HFFc6 (cell line): ENCODE measurements around the gene FGF7. TPM values are rescaled to one million over a fixed set of nuclear protein-coding genes. Genes with fewer than 3 reads are reported as not detected.

ENCODE experiments used
- DNase-seq: peaks from one replicate; pipeline ENCODE4 v3.0.0-alpha.2; 2018
- H3K27ac Mint-ChIP-seq: 2 replicates; pipeline ENCODE4 v1.8.0; 2020; ENCODE audit warnings: mild to moderate bottlenecking, mixed read lengths
- H3K27me3 Mint-ChIP-seq: 2 replicates; pipeline ENCODE4 v1.8.0; 2021; ENCODE audit warnings: mild to moderate bottlenecking, moderate library complexity, mixed read lengths; ENCODE audit not compliant: insufficient read depth
- H3K36me3 Mint-ChIP-seq: 2 replicates; pipeline ENCODE4 v1.8.0; 2021; ENCODE audit warnings: low read depth, mixed read lengths
- H3K4me1 Mint-ChIP-seq: 2 replicates; pipeline ENCODE4 v1.8.0; 2020; ENCODE audit warnings: low read depth, mixed read lengths
- H3K4me3 Mint-ChIP-seq: 2 replicates; pipeline ENCODE4 v1.8.0; 2020; ENCODE audit warnings: mild to moderate bottlenecking, moderate library complexity, mixed read lengths
- H3K9me3 Mint-ChIP-seq: 2 replicates; pipeline ENCODE4 v1.8.0; 2020; ENCODE audit warnings: mild to moderate bottlenecking, mixed read lengths
- total RNA-seq, 6 experiments: library from RNA; stranded (reverse); fragmentation: NEBNext Ultra II Directional; extraction: Animal tissue kit (Norgen Biotek cat#: 25700); gene quantifications; 2 replicates in 1 of 6; 3 replicates in 5 of 6; pipeline ENCODE4 v1.2.3, GENCODE V29; 2021
- TF ChIP-seq, protein P1 (sequence below): fragments of 200-600 bp; sonication (generic); IDR thresholded peaks from 2 replicates; pipeline ENCODE4 v1.5.0; 2021; ENCODE audit warnings: antibody characterized with exemption, mild to moderate bottlenecking

Gene FGF7
- total RNA-seq, 6 experiments from 2014 or later, result 12.1 to 59.8 (median 52.2) TPM

DNA sequence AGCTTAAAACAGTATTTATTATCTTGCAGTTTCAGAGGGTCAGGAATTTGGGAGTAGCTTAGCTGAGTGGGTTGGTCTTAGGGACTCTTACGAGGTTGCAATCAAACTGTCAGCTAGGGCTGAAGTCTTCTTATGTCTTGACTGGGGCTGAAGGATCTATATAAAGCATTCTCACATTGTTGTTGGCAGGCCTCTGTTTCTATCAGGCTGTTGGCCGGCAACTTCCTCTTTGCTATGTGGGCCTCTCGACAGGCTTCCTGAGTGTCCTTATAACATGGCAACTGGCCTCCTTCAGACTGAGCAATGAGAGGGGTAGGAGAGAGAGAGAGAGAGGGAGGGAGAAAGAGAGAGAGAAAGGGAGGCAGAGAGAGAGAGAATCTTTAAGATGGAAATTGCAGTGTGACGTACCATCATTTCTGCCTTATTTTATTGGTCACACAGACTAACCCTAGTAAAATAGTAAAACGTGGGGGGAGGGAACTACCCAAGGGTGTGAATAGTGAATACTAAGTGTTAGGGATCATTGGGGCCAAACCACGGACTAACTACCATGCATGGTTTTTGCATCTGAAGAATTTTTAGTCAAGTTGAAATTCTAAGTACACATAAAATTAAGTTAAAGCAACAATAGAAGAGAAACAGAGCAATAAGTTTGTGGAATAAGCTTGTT, 16.1 kb downstream of the FGF7 start:
- Mint-ChIP-seq H3K27ac (peak overlapping the region; percentile 43), H3K4me3 (peak overlapping the region; percentile 17; the same call in 1 of the 2 replicates), H3K4me1 (peaks cover 78% of the 10 kb centered on the region), H3K36me3 (peaks cover 15% of the 10 kb centered on the region; the same call in 1 of the 2 replicates), H3K9me3 (no peaks in the 10 kb centered on the region), H3K27me3 (no peaks in the 10 kb centered on the region)
- TF ChIP-seq, protein P1, sequence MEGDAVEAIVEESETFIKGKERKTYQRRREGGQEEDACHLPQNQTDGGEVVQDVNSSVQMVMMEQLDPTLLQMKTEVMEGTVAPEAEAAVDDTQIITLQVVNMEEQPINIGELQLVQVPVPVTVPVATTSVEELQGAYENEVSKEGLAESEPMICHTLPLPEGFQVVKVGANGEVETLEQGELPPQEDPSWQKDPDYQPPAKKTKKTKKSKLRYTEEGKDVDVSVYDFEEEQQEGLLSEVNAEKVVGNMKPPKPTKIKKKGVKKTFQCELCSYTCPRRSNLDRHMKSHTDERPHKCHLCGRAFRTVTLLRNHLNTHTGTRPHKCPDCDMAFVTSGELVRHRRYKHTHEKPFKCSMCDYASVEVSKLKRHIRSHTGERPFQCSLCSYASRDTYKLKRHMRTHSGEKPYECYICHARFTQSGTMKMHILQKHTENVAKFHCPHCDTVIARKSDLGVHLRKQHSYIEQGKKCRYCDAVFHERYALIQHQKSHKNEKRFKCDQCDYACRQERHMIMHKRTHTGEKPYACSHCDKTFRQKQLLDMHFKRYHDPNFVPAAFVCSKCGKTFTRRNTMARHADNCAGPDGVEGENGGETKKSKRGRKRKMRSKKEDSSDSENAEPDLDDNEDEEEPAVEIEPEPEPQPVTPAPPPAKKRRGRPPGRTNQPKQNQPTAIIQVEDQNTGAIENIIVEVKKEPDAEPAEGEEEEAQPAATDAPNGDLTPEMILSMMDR, result no peak
- no peak for DNase-seq

DNA sequence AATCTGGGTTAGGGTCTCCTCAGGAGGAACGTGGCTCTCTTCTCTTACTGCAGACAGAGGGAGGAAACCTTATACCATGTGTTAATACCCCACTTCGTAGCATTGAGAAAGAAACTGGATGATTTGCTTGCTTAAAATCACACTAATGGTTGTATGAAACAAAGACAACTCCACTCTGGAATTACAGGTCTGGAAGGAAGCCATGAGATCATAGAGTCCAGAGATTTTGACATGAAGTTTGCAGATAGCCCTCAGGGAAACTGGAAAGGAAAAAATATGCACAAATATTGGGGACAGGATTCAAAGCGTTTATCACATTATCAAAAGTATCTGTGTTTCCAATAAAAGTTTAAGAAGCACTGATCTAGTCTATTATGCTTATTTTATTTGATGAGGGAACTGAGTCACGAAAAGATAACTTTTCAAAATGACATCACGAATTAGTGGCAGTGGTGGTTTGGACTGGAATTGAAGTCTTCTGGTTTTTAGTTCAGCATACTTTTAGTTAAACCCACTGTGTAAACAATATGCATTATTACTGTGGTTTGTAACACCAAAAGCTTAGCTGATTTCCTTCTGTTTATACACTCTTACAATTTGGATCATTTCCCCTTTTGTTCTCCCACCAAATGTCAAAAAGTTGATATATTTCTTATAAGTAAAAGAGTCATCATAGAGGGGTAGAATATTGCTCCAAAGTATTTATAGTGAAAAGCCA, 16.8 kb downstream of the FGF7 start:
- TF ChIP-seq, protein P1, result no peak
- Mint-ChIP-seq H3K4me1 (peaks cover 71% of the 10 kb centered on the region), H3K27ac (peak overlapping the region; percentile 10; the same call in 1 of the 2 replicates), H3K4me3 (no peak overlapping the region; the same call in 1 of the 2 replicates), H3K36me3 (peaks cover 15% of the 10 kb centered on the region; the same call in 1 of the 2 replicates), H3K27me3 (no peaks in the 10 kb centered on the region), H3K9me3 (no peaks in the 10 kb centered on the region)
- DNase-seq, result no peak

DNA sequence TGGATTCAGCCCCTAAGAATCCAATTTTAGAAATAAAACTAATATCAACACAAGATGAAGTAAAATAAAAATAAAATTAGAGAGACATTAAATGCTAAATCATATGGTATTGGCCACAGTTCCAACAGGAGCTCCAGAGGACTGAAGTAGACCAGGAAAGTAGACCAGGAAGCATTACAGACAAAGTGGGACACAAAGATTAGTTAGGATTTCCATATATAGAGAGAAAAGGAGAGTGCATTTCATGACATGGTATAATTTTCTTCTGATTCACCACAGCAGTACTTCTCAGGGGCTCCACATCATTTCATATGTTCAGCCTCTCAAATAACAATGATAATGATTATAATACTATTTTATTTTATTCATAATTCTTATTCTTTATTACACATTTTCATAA, 18.3 kb downstream of the FGF7 start:
- Mint-ChIP-seq H3K9me3 (no peaks in the 10 kb centered on the region), H3K4me3 (no peak overlapping the region), H3K4me1 (peaks cover 59% of the 10 kb centered on the region), H3K36me3 (peaks cover 15% of the 10 kb centered on the region; the same call in 1 of the 2 replicates), H3K27me3 (no peaks in the 10 kb centered on the region), H3K27ac (no peak overlapping the region)
- DNase-seq, result no peak
- TF ChIP-seq, protein P1, result no peak

DNA sequence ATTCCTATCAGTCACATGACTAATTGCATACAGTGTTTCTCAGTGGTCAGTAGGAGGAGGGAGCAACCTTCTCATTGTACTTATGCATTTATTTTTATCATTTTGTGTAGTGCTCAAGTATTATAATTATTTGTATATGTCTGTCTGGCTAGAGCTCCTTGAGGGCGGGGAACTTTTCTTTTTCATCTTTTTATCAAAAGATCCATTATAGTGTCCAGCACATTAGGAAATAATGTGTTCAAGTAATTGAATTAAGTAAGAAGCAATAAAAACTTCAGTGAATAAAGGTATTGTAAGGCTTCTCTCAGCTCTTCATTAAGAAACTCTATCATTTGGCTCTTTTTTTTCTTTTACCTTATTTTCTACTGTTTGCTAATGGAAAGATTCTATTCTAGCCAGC, 18.8 kb downstream of the FGF7 start:
- TF ChIP-seq, protein P1, result no peak
- H3K36me3 Mint-ChIP-seq, result peaks cover 15% of the 10 kb centered on the region; the same call in 1 of the 2 replicates
- no peak overlapping the region for H3K27ac Mint-ChIP-seq
- DNase-seq, result no peak
- H3K9me3 Mint-ChIP-seq, result no peaks in the 10 kb centered on the region
- H3K4me3 Mint-ChIP-seq, result no peak overlapping the region
- peaks cover 59% of the 10 kb centered on the region for H3K4me1 Mint-ChIP-seq
- no peaks in the 10 kb centered on the region for H3K27me3 Mint-ChIP-seq

DNA sequence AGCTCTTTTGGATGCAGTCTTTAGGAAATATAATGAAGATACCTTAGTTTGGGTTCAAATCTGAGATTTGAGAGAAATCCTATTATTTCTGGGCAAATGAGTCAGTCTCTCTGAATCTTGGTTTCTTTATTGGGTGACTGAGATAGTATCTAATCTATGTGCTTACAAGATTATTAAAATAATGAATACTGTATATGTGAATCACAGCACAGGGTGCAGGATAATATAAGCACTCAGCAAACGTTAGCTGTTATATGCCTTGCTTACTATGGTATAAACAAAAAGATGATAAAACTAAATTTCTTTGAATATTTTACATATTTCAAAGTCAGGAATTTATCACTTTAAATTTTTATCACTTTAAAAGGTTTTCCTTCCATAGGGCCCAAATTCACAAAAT, 29.6 kb downstream of the FGF7 start:
- Mint-ChIP-seq H3K36me3 (peaks cover 15% of the 10 kb centered on the region), H3K27me3 (no peaks in the 10 kb centered on the region), H3K4me3 (no peak overlapping the region; the same call in 1 of the 2 replicates), H3K27ac (no peak overlapping the region), H3K9me3 (no peaks in the 10 kb centered on the region), H3K4me1 (peaks cover 43% of the 10 kb centered on the region)
- TF ChIP-seq, protein P1, result no peak
- DNase-seq, result peak; percentile 30
